Right atrium auricular region (tissue), 2 donors: ENCODE measurements around the gene PICK1. TPM values are rescaled to one million over a fixed set of nuclear protein-coding genes. Genes with fewer than 3 reads are reported as not detected.

Experiments used
- DNase-seq: peaks from one replicate; pipeline ENCODE4 v3.0.0-alpha.2; 2019; ENCODE audit warnings: low spot score
- H3K27ac ChIP-seq, 2 donors: fragments of 200-600 bp; sonication (generic); 1 replicate in 1 of 2; 2 replicates in 1 of 2; pipeline ENCODE4 v1.5.1; 2016 to 2019
- H3K27me3 ChIP-seq, 2 donors: fragments of 200-600 bp; sonication (generic); one replicate each; pipeline versions ENCODE4 v1.5.1 to v1.6.0; 2017 to 2019
- H3K36me3 ChIP-seq: fragments of 200-600 bp; sonication (generic); one replicate; pipeline ENCODE4 v1.5.1; 2016
- H3K4me1 ChIP-seq, 2 donors: fragments of 200-600 bp; sonication (generic); one replicate each; pipeline versions ENCODE4 v1.5.1 to v1.6.0; 2017 to 2019
- H3K4me3 ChIP-seq, 2 donors: fragments of 200-600 bp; sonication (generic); 1 replicate in 1 of 2; 2 replicates in 1 of 2; pipeline ENCODE4 v1.5.1; 2017 to 2019; ENCODE audit warnings: mild to moderate bottlenecking in 1 of 2, moderate library complexity in 1 of 2
- H3K9me3 ChIP-seq, 2 donors: fragments of 200-600 bp; sonication (generic); one replicate each; pipeline ENCODE4 v1.5.1; 2019
- total RNA-seq, 2 donors: library from RNA; depleted of rRNA; stranded (reverse); fragments of >200 nt; gene quantifications; one replicate each; pipeline ENCODE4 v1.1.0, GENCODE V29; 2016
- TF ChIP-seq, protein P1 (sequence below), 2 donors: fragments of 200-600 bp; sonication (generic); IDR thresholded peaks; one replicate each; pipeline ENCODE4 v1.5.1; 2019; ENCODE audit warnings: antibody characterized with exemption in 2 of 2

The PICK1 gene
- total RNA-seq, 2 donors from 2014 or later: 33.1 to 36.0 TPM

DNA sequence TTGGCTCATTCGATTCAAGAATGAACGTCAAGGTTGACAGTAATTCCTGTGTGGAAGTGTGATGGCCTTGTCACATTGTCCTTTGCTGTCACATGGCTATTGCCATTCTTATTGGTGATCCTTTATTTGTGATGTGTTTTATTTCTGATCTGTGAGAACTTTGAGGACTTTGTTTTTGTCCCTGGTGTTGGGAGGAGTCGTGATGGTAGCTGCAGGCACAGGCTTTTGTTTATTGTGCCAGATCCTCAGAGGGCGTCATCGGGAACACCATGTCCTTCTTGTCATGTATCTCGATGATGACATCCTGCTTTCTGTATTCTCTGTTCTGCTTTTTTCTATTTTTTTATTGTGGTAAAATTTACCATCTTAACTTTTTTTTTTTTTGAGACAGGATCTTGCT lies 5.6 kb downstream of the PICK1 start:
- peak; percentile 71 for DNase-seq
- TF ChIP-seq, protein P1, sequence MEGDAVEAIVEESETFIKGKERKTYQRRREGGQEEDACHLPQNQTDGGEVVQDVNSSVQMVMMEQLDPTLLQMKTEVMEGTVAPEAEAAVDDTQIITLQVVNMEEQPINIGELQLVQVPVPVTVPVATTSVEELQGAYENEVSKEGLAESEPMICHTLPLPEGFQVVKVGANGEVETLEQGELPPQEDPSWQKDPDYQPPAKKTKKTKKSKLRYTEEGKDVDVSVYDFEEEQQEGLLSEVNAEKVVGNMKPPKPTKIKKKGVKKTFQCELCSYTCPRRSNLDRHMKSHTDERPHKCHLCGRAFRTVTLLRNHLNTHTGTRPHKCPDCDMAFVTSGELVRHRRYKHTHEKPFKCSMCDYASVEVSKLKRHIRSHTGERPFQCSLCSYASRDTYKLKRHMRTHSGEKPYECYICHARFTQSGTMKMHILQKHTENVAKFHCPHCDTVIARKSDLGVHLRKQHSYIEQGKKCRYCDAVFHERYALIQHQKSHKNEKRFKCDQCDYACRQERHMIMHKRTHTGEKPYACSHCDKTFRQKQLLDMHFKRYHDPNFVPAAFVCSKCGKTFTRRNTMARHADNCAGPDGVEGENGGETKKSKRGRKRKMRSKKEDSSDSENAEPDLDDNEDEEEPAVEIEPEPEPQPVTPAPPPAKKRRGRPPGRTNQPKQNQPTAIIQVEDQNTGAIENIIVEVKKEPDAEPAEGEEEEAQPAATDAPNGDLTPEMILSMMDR (IDR thresholded peaks at IDR 0.05): no peak
- Histone ChIP-seq H3K27me3 (no peaks in the 10 kb centered on the region), H3K4me3 (no peak overlapping the region), H3K36me3 (peaks cover 33% of the 10 kb centered on the region), H3K27ac (peak overlapping the region; percentile 59), H3K4me1 (peaks cover 0 to 9% of the 10 kb centered on the region in 2 donors), H3K9me3 (no peaks in the 10 kb centered on the region)

DNA sequence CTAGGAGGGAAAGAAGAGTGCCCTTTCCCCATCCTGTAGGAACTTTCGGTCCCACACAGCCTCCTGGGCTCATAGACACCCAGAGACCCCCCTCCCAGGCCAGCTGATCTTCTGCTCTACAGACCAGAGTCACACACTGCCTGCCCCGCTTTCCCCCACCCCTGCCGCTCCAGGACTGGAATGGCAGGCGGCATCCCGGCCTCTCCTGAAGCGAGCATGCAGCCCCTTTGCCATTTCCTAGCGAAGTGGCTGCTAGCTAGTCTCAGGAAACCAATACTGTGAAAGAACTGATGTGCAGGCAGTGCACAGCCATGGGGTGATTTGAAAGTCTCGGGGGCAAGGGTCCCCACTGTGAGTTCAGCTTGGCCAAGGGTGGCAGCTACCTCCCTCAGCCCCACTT lies 8.3 kb downstream of the PICK1 start:
- H3K4me1 ChIP-seq: peaks cover 0 to 31% of the 10 kb centered on the region in 2 donors
- H3K4me3 ChIP-seq: no peak overlapping the region
- H3K36me3 ChIP-seq: peaks cover 26% of the 10 kb centered on the region
- TF ChIP-seq, protein P1 (IDR thresholded peaks at IDR 0.05): no peak
- H3K27ac ChIP-seq: no peak overlapping the region
- H3K9me3 ChIP-seq: no peaks in the 10 kb centered on the region
- H3K27me3 ChIP-seq: no peaks in the 10 kb centered on the region
- DNase-seq: no peak

GRCh38 chr22:38066381-38067027 lies 9.3 kb downstream of the PICK1 start:
- H3K27me3 ChIP-seq: no peaks in the 10 kb centered on the region
- no peak for DNase-seq
- TF ChIP-seq, protein P1 (IDR thresholded peaks at IDR 0.05): no peak
- no peak overlapping the region for H3K4me3 ChIP-seq
- H3K36me3 ChIP-seq: peaks cover 26% of the 10 kb centered on the region
- no peak overlapping the region for H3K27ac ChIP-seq
- H3K9me3 ChIP-seq: no peaks in the 10 kb centered on the region
- H3K4me1 ChIP-seq: peaks cover 0 to 36% of the 10 kb centered on the region in 2 donors

DNA sequence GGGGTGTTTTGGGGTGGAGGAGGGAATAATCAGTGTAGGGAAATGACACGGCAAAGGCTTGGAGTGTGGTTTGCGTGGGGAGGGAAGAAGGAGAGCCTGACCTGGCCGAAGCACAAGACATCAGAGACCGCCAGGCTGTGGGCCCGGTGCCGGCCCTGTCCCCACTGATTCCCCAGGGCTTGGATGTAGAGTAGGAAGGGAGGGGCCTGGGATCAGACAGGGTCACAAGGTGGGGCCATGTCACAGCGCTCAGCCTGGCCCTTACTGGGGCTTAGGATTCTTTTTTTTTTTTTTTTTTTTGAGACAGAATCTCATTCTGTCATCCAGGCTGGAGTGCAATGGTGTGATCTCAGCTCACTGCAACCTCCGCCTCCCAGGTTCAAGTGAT lies 9.8 kb downstream of the PICK1 start:
- no peaks in the 10 kb centered on the region for H3K9me3 ChIP-seq
- H3K27ac ChIP-seq: no peak overlapping the region
- H3K27me3 ChIP-seq: no peaks in the 10 kb centered on the region
- no peak overlapping the region for H3K4me3 ChIP-seq
- TF ChIP-seq, protein P1 (IDR thresholded peaks at IDR 0.05): no peak
- peaks cover 26% of the 10 kb centered on the region for H3K36me3 ChIP-seq
- no peak for DNase-seq
- peaks cover 0 to 36% of the 10 kb centered on the region in 2 donors for H3K4me1 ChIP-seq

- no peak overlapping the region for H3K4me3 ChIP-seq
- TF ChIP-seq, protein P1 (IDR thresholded peaks at IDR 0.05): no peak
- peak overlapping the region; percentile 81 to 89 for H3K27ac ChIP-seq
- no peaks in the 10 kb centered on the region for H3K27me3 ChIP-seq
- peaks cover 31% of the 10 kb centered on the region for H3K36me3 ChIP-seq
- no peak for DNase-seq
- peaks cover 0 to 36% of the 10 kb centered on the region in 2 donors for H3K4me1 ChIP-seq
- H3K9me3 ChIP-seq: no peaks in the 10 kb centered on the region
These were observed 10.7 kb downstream of the PICK1 start for GRCh38 chr22:38067761-38068360.
